Fibroblast of the conjunctiva (primary cell): ENCODE data around the gene SLC39A3.
"Not testable (repeated sequence)": the region's sequence is repeated elsewhere in the genome, so short reads cannot be mapped to it uniquely, and the experiment has no call there.

ENCODE experiments used
- DNase-seq: peaks from one replicate; pipeline ENCODE4 v3.0.0-alpha.2; 2010; ENCODE audit warnings: low read depth

The SLC39A3 gene

DNA sequence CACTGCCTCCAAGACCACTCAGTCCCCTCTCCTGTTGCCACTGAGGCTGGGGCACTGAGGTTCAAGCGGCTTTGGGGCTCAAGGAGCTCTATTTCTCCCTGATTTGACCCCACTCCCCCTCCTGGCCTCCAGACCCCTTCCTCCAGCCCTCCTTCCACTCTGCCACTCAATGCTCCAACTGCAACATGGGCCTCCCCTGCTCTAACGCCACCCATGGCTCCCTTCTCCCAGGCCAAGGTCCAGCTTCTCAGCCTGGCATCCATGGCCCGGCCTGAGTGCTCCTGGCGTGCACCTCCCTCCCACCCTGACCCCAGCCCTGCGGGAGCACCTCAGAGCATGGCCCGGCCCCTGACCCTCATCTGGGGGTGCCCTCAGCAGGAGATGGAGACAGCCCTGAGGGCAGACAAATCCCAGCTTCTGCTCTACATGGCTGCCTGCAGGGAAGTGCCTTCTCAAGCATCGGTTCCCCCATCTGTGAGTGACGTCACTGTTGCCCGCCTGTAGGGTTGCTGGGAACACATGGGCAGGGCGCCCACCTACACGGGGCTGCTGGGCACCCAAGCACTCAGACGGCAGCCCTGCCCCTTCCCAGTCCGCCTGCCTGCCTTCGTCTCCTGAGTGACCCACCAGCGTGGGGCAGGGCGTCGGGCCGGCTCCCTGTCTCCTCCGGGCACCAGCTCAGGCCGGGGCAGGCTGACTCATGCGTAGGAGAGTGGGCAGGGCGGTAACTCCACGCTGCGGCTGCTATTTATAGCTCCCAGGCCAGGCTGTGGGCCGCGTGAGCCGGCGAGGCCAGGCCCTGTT is 17.1 kb downstream of the SLC39A3 start:
- DNase-seq, result peak; percentile 18

DNA sequence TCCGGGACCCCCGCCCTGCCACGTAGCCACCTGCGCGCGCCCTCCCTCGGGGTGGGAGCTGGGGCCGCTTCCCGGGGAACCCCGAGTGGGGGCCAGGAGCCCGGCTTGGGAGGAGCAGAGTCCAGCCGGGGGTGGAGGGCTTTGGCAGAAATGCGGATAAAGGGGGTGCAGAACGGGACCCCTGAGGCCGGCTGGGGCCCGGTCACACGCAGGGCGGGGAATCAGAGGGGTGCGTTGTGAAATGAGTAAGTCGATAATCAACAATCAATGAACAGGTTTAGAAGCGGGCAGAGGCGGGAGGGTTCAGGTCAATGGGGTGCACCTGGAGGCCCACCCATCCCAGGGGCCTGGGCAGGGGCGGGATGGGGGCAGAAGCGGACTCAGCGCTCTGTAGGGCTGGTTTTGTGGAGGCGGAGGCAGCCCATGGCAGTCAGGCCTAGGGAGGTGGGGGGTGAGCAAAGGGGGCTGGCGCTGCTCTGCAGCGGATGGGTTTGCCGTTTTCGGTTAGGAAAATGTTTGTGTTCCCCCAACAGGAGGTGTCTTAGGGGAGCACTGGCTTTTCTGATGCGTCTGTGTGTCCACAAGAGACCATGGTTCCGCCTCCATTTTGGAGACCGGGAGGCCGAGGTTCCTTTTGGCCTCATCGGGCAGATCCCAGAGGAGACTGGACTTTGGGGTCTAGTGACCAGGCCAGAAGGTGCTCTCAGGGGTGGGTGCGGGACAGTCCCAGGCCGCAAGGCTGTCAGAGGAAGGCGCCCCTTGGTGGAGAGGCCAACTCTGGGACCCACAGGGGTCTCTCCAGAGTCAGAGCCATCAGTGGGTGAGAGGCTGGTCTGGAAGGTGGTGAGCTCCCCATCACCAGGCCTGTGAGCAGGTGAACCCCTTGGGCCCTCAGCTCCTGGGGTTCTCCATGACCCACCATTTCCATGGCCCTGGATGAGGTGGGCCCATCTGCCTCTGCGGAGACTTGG is 18.0 kb downstream of the SLC39A3 start:
- no peak for DNase-seq

DNA sequence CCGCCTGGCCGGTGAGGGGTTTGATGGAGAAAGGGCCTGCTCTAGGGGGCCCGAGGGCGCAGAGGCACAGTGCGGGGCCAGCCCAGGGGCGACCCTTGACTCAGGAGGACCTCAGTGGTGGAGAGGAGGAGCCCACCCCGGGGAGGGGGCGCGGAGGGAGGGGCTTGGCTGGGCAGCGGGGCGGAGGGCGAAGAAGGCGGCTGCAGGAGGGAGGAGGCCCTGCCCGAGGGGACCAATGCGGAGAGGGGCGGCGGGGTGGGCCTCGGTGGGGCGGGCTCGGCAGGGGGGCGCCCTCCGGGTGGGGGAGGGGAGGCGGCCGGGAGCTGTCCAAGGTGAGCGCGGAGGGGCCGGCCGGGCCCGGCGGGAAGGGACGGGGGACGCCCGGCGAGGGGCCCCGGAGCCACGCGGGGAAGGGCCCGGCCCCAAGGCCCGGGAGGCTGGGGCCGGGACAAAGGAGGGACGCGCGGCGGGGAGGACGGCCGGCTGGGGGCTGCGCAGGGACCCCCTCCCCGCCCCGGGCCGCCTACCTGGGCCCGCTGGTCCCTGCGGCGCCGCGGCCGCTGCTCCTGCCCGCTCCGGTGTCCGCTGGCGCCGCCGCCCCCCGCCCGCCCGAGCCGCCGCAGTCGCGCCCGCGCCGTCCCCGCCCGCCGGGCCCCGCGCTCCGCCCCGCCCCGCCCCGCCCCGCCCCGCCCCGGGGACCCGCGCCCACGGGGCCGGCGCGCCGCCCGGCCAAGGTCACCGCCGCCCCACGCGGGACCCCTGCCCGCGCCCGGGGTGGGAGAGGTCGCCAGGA is 18.8 kb downstream of the SLC39A3 start, which contains the start of gene DIRAS1:
TSS of gene DIRAS1 (minus strand) at position 596 of the 793 bp plus-strand sequence. CDS start 3,566 bp downstream, outside the sequence.
- DNase-seq, result no peak

DNA sequence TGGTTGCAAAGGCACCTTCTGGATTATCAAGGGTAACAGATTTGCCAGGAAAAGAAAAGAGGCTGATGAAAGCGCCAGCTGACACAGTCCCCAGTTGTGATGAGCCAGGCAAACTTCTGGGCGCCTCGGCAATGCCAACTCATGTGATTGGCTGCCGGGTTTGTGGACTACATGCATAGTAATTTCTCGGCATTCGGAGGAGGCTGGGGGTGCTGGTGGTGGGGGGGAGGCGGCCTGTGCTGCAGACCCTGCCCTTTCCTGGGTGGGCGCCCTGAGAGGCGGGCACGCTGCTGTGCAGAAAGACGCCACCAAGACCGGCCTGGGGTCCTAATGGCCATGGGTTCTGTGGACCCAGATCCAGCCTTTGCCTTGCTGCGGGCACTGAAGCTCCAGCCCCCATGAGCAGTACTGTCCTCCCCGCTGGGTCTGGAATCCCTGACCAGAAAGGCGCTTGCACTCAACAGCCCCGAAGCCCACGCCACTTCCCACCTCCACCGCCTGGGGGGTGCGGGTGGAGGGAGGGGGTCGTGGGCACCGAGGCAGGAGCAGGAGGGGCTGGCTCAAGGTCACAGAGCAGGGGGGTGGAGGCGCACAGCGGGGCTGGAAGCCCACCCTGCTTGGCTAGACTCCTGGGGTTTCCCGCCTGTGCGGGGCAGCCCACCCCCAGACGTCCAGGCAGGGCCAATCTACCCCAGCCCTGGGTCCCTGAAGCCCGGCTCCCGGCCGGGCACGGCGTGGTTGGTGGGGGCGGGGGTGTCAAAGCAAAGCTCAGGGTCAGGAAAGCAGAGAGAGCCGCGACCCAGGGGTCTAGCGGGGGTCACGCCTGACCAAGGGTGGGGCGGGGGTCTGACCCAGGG is 19.7 kb downstream of the SLC39A3 start:
- DNase-seq, result no peak

DNA sequence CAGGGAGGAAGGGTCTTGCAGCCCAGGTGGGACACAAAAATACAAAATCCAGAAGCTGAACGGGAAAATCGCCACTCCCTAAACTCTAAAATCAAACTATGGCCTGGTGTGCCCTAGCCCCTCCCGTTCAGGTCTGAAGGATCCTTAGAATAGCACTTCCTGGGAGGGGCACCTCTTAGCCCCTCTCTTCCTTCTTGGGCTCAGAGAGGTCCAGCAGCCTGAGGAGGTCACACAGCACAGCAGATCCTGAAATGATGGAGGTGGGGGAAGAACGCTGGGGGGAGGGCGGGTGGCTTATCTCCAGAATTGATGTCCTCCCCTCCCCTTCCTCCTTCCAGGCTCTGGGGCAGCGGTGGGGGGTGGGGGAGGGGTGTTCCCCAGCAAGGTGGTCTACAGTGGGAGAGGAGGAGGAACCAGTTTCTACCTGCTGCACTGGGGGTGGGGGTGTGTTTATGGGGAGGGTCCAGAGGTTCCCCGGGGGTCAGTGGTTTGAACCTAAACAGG is 20.5 kb downstream of the SLC39A3 start:
- no peak for DNase-seq

DNA sequence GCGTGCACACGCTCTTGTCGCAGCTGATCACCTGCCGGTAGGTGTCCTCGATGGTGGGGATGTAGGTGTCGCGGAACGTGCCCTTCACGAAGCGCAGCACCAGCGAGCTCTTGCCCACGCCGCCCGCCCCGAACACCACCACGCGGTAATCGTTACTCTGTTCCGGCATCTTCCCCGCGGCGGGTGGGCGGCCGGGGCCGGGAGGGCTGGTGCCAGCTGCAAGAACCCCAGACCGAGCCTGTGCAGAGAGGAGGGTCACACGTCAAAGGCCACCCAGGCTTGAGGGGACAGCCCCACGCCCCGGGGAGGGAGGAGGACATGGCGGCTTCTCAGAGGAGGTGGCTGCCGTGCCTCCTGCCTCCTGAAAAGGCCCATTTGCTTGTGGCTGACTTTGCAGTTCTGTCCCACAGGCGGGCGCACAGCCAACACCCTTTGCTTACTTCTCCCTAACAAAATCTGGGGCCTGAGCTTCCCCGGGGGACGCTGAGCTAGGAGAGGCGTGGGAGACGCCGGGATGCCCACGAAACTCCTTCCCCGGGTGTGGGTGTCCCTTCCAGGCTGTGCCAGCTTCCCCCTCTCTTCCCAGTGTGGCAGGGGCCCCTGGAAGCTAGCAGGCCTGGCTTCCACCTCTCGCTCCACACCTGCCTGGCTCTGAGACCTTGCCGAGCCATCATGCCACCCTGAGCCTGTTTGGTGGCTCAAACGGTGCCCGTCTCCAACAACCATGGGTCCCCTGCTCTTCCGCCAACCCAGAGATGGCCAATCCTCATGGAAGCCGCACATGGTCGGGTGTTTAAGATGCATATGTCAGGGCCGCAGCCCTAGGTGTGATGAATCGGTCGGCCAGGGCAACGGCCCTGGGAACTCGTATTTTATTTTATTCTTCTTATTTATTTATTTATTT is 21.9 kb downstream of the SLC39A3 start:
- no peak for DNase-seq

DNA sequence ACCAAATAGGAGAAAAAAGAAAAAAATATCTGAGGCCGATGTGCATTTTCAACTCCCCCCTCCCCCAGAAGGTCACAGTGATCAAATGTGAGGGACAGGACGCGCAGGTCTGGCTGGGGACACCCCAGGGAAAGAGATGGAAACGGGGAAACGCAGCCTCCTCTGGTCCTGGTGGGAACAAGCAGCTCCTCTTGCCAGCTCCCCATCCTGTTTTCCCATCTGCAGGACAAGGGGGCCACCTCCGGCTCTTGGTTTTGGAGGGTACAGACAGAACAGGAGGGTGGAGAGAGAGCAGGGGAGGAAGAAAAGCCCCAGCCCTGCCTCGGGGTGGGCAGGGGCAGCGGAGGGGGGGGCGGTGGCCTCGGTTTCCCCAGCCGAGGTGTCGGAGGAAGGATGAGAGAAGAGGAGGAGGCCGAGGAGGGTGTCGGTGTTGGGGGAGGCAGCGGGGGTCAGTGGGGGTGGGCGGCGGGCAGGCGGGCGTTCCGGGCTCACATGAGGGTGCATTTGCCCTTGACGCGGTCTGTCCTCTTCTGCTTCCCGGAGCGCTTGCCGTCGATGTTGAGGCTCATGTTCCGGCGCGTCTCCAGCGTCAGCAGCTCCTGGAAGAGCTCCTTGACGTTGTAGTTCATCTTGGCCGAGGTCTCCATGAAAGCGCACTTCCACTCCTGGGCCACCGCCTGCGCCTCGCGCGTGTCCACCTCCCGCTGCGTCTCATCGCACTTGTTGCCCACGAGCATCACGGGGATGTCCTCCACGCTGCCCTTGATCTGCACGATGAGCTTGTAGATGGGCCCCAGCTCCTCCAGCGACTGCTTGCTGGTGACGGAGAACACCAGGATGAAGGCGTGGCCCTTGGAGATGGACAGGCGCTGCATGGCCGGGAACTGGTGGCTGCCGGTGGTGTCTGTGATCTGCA is 22.8 kb downstream of the SLC39A3 start:
- DNase-seq, result no peak

DNA sequence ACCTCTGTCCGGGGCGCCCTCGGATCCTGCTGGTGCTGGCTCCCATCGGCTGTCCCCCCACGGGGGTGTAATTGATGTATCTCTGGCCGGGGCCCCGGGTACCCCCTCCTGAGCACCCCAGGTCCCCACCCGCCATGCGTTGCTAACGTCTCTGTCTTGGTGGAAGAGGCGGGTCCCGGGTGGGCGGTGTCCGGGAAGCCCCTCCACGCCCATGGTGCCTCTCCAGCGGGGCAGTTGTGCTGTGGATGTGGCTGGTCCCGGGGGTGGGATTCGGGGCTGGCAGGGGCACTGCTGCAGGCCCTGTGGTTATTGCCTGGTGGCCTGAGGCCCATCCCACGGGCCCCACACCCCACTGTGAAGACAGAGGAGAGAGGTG is 23.6 kb downstream of the SLC39A3 start:
- DNase-seq, result no peak

DNA sequence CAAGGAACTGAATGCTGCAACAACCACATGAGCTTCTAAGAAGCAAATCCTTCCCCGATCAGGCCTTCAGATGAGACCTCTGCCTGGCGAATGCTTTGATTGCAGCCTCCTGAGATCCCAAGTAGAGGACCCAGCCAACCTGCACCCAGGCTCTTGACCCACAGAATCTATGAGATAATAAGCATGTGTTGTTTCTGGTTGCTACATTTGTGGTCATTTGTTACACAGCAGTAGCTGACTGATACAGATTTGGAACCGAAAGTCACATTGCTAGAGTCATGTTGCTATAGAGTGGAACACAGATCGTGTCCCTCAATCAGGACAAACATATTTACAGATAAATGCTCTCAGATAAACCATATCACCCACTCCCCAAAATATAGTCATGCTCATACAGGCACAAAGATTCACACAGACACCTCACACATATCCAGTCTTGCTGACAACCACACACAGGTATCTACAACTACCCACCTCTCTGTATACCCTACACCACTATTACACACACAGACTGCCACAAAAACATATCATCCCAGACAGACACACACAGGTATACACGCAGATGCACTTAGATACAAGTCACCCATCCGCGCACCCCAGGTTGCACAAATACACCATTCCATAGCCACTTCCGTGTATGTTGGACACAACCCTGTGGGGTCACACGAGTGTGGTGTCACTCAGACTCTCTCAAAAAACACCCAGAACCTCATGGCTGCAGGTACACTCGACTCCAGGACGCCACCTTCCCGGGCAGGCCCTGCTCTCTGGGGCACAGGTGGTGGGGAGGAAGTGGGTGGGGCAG is 24.1 kb downstream of the SLC39A3 start:
- DNase-seq, result no peak

DNA sequence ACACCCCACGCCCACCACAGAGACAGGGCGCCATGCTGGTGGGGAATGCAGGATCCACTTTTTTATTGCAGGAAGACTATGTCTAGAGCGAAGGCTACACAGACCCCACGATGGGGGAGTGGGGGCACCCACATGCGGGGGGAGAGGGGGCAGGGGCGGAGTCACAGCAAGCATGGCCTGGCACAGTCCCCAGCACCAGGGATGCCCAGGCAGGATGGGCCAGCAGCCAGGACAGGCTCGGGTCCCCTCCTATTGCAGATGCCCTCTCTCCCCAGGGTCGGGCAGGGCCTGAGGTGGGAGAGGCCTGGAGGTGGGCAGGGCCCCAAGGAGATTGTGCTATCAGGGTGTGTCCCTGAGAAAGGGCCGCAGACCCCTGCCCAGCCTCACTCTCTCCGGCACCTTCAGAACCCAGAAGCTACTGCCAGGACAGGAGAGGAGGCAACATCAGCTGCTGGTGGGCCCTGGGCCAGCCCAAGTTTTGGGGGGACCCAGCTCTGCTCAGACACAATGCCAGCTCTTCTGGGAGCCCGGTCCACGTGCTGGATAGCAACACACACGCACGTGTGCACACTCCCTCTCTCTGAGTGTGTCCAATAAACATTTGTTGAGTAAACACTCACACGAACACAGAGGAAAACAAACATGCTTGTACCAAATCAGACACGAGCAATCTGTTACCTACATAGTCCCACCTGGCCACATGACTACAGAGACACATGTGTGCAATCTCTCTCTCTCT is 25.1 kb downstream of the SLC39A3 start:
- no peak for DNase-seq

DNA sequence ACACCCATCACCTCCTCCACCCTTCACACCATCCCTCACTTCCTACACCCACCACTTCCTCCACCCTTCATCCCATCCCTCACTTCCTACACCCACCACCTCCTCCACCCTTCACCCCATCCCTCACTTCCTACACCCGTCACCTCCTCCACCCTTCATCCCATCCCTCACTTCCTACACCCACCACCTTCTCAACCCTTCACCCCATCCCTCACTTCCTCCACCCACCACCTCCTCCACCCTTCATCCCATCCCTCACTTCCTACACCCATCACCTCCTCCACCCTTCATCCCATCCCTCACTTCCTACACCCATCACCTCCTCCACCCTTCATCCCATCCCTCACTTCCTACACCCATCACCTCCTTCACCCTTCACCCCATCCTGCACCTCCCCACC is 25.7 kb downstream of the SLC39A3 start:
- not testable (repeated sequence) for DNase-seq

DNA sequence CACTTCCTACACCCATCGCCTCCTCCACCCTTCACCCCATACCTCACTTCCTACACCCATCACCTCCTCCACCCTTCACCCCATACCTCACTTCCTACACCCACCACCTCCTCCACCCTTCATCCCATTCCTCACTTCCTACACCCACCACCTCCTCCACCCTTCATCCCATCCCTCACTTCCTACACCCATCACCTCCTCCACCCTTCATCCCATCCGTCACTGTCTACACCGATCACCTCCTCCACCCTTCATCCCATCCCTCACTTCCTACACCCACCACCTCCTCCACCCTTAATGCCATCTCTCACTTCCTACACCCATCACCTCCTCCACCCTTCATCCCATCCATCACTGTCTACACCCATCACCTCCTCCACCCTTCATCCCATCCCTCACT is 26.6 kb downstream of the SLC39A3 start:
- not testable (repeated sequence) for DNase-seq

DNA sequence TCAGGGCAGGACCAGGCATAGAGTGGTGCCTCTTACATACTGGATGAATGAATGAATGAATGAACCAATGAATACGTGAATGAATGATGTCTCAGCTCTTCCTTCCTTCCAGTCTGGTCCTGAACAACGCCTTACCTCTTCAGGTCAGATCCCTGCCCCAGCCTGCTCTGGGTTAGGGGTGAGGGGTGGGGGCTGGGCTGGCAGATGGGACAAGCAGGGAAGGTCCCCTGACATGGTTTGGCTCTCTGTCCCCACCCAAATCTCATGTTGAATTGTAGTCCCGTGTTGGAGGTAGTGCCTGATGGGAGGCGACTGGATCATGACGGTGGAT is 28.0 kb downstream of the SLC39A3 start:
- DNase-seq, result no peak

DNA sequence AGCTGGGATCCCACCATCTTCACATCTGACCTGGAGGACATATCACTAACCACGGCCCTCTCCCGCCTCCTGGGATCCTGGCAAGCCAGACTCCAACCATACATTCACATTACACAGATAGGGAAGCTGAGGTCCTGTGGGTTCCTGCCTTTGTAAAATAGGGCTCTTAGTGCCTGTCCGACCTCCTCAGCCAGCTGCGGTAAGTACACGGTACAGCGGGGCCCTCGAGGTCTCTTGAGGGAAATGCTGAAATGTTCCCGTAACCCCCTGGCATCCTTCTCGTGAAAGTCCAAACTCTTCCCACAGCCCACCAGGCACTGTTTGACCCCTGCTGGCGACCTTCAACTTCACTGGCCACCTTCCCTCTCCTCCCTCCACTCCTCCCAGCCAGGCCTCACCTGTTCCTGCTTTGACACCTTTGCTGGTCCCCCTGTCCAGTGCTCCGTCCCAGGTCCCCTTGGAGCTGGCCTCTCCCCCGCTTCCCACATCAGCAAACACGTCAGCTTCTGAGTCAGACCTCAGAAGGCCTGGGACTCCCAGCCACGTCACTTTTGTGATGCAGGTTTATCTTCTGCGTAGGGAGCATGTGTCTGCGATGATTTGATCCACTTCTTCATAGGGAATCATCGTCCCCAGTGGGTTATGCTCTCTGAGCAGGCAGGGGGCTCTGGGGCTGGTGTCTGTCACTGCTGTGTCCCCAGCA is 28.5 kb downstream of the SLC39A3 start:
- no peak for DNase-seq

DNA sequence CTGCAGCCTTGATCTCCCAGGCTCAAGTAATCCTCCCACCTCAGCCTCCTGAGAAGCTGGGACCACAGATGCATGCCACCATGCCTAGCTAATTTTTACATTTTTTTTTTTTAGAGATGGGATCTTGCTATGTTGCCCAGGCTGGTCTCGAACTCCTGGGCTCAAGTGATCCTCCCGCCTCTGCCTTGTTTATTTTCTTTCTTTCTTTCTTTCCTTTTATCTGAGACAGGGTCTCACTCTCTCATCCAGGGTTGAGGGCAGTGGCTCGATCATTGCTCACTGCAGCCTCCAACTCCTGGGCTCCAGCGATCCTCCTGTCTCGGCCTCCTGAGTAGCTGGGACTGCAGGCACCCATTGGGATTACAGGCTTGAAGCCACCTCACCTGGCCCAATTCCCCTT is 33.6 kb downstream of the SLC39A3 start:
- DNase-seq, result no peak

DNA sequence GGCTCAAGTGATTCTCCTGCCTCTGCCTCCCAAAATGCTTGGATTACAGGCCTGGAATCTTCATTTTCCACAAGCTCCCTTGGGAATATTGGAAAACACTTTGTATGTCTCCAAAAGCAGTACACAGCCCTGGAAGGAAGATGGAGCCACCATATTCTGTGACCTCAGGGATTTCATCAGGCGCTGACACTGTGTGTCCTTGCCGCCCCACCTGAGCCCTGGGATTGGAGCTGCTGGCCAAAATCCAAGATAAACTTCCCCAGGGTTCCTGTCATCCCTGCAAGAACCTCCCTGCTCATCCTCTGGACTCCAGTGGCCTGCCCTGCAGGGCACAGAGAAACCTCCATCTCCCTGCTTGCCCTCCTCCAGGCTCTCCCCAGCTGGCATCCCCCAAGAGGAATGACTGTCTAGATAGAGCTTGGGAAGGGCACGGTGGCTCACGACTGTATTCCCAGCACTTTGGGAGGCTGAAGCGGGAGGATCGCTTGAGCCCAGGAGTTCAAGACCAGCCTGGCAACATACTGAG is 36.1 kb downstream of the SLC39A3 start:
- DNase-seq, result no peak

DNA sequence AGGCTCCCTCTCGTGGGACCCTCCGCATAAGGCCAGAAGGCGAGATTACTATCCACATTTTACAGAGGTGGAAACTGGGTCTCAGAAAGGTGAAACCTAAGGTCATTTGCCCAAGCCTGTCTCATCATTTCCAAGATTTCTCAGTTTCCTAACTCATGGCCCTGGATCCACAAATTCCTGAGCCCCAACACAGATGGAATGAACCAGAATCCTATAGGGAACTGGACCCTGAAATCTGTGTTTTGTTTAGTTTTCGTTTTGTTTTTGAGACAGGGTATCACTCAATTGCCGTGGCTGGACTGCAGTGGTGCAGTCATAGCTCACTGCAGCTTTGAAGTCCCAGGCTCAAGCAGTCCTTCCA is 36.8 kb downstream of the SLC39A3 start:
- no peak for DNase-seq
